ENCODE results near the gene ZDHHC20.

DNA sequence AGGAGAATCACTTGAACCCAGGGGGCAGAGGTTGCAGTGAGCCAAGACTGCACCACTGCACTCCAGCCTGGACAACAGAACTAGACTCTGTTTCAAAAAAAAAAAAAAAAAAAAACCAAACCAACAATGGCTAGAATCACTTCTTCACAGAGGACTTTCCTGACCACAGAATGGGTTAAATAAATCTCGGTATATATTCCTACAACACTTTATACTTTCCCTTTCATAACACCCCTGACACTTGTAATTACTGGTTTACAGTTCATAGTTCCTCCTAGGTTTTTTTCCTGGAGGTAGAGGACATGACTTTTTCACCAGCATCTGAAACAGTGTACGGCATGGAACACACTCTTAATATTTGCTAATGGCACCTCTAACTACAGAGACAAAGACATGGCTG lies 31.4 kb downstream of the ZDHHC20 start:
- TF ChIP-seq, protein P1, sequence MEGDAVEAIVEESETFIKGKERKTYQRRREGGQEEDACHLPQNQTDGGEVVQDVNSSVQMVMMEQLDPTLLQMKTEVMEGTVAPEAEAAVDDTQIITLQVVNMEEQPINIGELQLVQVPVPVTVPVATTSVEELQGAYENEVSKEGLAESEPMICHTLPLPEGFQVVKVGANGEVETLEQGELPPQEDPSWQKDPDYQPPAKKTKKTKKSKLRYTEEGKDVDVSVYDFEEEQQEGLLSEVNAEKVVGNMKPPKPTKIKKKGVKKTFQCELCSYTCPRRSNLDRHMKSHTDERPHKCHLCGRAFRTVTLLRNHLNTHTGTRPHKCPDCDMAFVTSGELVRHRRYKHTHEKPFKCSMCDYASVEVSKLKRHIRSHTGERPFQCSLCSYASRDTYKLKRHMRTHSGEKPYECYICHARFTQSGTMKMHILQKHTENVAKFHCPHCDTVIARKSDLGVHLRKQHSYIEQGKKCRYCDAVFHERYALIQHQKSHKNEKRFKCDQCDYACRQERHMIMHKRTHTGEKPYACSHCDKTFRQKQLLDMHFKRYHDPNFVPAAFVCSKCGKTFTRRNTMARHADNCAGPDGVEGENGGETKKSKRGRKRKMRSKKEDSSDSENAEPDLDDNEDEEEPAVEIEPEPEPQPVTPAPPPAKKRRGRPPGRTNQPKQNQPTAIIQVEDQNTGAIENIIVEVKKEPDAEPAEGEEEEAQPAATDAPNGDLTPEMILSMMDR (conservative IDR thresholded peaks at IDR 0.05; ENCODE audit: low read length): no peak
- TF ChIP-seq EZH2phosphoT487 (IDR thresholded peaks at IDR 0.05; ENCODE audit: borderline replicate concordance, low read depth, low read length): no peak
